GM18873 (cell line): Measurements from ENCODE around the gene ENAM.

ENCODE experiments used
- ATAC-seq: cut with Tn5 transposase; IDR thresholded peaks from one replicate; pipeline ENCODE4 v1.9.1; 2021; ENCODE audit warnings: mild to moderate bottlenecking, moderate library complexity, moderate number of reproducible peaks; ENCODE audit not compliant: unreplicated experiment, low FRiP score

The ENAM gene

GRCh38 chr4:70628444-70628843 is at the start of gene ENAM:
Gene ENAM (plus strand): TSS chr4:70628744. CDS start chr4:70629501, 757 bp downstream.
- ATAC-seq: no peak

- no peak for ATAC-seq
Observed at GRCh38 chr4:70581980-70582379, 46.6 kb upstream of the ENAM start.

GRCh38 chr4:70583952-70584834 is 44.4 kb upstream of the ENAM start:
- ATAC-seq: no peak

GRCh38 chr4:70586841-70587240 is 41.7 kb upstream of the ENAM start:
- ATAC-seq: no peak

- peak; percentile 95 for ATAC-seq
Observed at GRCh38 chr4:70589785-70590184, 38.8 kb upstream of the ENAM start.

- no peak for ATAC-seq
Observed at GRCh38 chr4:70591955-70592582, 36.5 kb upstream of the ENAM start, which contains the start of gene AMBN. Gene AMBN (plus strand): TSS chr4:70592256. CDS start chr4:70592359, 103 bp downstream.

- no peak for ATAC-seq
Observed at GRCh38 chr4:70594196-70594595, 34.3 kb upstream of the ENAM start.

GRCh38 chr4:70600305-70600704 is 28.2 kb upstream of the ENAM start:
- no peak for ATAC-seq

GRCh38 chr4:70600977-70601376 is 27.6 kb upstream of the ENAM start:
- no peak for ATAC-seq

GRCh38 chr4:70601422-70602039 is 27.0 kb upstream of the ENAM start:
- peak; percentile 97 for ATAC-seq

- ATAC-seq: no peak
Observed at GRCh38 chr4:70603856-70604255, 24.7 kb upstream of the ENAM start.

- no peak for ATAC-seq
Observed at GRCh38 chr4:70606459-70606858, 22.1 kb upstream of the ENAM start.

- no peak for ATAC-seq
Observed at GRCh38 chr4:70607334-70607853, 21.1 kb upstream of the ENAM start.

- ATAC-seq: no peak
Observed at GRCh38 chr4:70608324-70608723, 20.2 kb upstream of the ENAM start.

- no peak for ATAC-seq
Observed at GRCh38 chr4:70613306-70614183, 15.0 kb upstream of the ENAM start.

GRCh38 chr4:70614184-70614555 is 14.4 kb upstream of the ENAM start:
- ATAC-seq: no peak

- no peak for ATAC-seq
Observed at GRCh38 chr4:70619288-70619687, 9.3 kb upstream of the ENAM start.

GRCh38 chr4:70619778-70620177 is 8.8 kb upstream of the ENAM start:
- ATAC-seq: no peak

GRCh38 chr4:70623323-70623722 is 5.2 kb upstream of the ENAM start:
- no peak for ATAC-seq

- no peak for ATAC-seq
Observed at GRCh38 chr4:70624226-70624793, 4.2 kb upstream of the ENAM start.
